ENCODE data around the gene FUZ.

DNA sequence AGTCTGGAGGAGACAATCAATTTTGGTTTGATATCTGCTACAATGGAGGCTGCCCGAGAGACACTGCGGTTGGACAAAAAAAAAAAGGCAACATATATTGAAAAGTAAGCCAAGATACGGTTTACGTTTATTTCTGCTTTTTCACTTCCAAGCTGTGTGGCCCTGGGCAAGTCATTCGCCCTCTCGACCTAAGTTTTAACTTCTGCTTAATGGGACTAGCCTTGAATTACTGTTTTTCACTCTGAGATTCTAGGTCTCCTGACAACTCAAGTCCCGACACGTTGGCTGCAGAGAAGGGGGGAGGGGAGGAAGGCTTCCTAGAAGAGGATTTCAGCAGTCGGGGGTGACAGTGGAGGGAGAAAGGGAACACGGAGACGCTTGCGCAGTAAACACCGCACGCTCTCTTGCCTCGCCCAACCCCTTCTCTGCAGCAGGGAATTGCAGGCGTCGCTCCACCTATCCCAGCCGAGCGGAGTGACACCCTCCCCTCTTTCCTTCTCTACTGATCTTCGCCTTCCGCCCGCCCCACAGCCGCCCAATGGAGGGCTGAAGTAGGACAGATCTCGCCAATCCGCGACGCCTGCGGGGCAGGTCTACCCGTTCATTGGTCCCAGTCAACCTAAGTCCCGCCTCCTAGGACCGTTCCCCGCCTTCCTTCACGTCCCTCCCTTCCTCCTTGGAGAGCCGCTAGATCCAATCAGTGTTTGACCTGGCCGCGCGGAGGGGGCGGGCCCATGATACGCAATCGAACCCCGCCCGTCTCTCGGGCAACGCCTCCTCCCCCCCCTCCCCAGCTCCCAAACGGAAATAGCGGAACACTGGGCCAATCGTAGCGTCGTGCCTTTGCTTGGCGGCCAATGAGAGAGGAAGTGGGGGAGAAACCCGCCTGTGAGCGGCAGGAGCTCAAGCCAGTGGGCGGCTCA, 46.8 kb downstream of the FUZ start:
- TF ChIP-seq ZNF274 (IDR thresholded peaks at IDR 0.05; ENCODE audit: low read depth, low read length) (no peak), SUZ12 (IDR thresholded peaks at IDR 0.05; ENCODE audit: extremely low read depth, insufficient read depth, insufficient read length) (no peak)
